Measurements from ENCODE around the gene DAPK3.

GRCh38 chr19:3975637-3976087 is 4.8 kb upstream of the DAPK3 start:
- TF ChIP-seq CTCF (IDR thresholded peaks at IDR 0.05; ENCODE audit: low read length): no peak
- TF ChIP-seq EZH2 (IDR thresholded peaks at IDR 0.05; ENCODE audit: borderline replicate concordance, low read length): no peak

Measured in OCI-LY1 (cell line).